Stimulated activated naive B cell treated with anti-CD40 and anti-IgM and Interleukin-4, amounts not matched to agents 10 μg/mL and 1 μg/mL and 100 μg/mL, for 72 hours (primary cell): Measurements from ENCODE around the gene ZNF512.

Experiments
- ATAC-seq, 2 donors: fragments of 150-1000 bp; cut with Tn5 transposase; replicated peaks; 2 replicates each; pipeline ENCODE4 v1.10.0; 2021; ENCODE audit warnings: moderate library complexity in 1 of 2
- DNase-seq: peaks from one replicate; pipeline ENCODE4 v3.0.0; 2021
- H3K27ac Mint-ChIP-seq: one replicate; pipeline ENCODE4 v1.8.0; 2022; ENCODE audit warnings: mild to moderate bottlenecking, mixed read lengths
- H3K27me3 Mint-ChIP-seq, 2 donors: one replicate each; pipeline ENCODE4 v1.8.0; 2022; ENCODE audit warnings: mixed read lengths in 2 of 2
- H3K36me3 Mint-ChIP-seq, 2 donors: one replicate each; pipeline ENCODE4 v1.8.0; 2022; ENCODE audit warnings: mixed read lengths in 2 of 2, mild to moderate bottlenecking in 1 of 2
- H3K4me1 Mint-ChIP-seq, 2 donors: one replicate each; pipeline ENCODE4 v1.8.0; 2022; ENCODE audit warnings: mixed read lengths in 2 of 2, mild to moderate bottlenecking in 1 of 2
- H3K4me3 Mint-ChIP-seq, 2 donors: one replicate each; pipeline ENCODE4 v1.8.0; 2022; ENCODE audit warnings: mild to moderate bottlenecking in 2 of 2, mixed read lengths in 2 of 2, moderate library complexity in 1 of 2
- H3K9me3 Mint-ChIP-seq, 2 donors: one replicate each; pipeline ENCODE4 v1.8.0; 2022; ENCODE audit warnings: mixed read lengths in 2 of 2, mild to moderate bottlenecking in 1 of 2

Gene ZNF512

GRCh38 chr2:27636766-27637165 is 53.9 kb downstream of the ZNF512 start:
- DNase-seq (no peak), ATAC-seq (no peak)
- Mint-ChIP-seq H3K9me3 (no peaks in the 10 kb centered on the region), H3K27ac (no peak overlapping the region), H3K36me3 (peaks cover 44 to 56% of the 10 kb centered on the region in 2 donors), H3K27me3 (no peaks in the 10 kb centered on the region), H3K4me1 (peaks cover 5 to 8% of the 10 kb centered on the region in 2 donors), H3K4me3 (no peak overlapping the region)

- Mint-ChIP-seq H3K4me1 (peaks cover 5% of the 10 kb centered on the region in 2 donors), H3K4me3 (no peak overlapping the region), H3K27ac (peak overlapping the region; percentile 16), H3K36me3 (peaks cover 39 to 49% of the 10 kb centered on the region in 2 donors), H3K27me3 (no peaks in the 10 kb centered on the region), H3K9me3 (no peaks in the 10 kb centered on the region)
- DNase-seq: no peak
- ATAC-seq: peak in 1 of 2 donors; percentile 52
These were observed 55.3 kb downstream of the ZNF512 start for GRCh38 chr2:27638037-27638637.

GRCh38 chr2:27638709-27639108 is 55.9 kb downstream of the ZNF512 start:
- no peak for DNase-seq
- H3K4me1 Mint-ChIP-seq: peaks cover 5% of the 10 kb centered on the region in 2 donors
- H3K9me3 Mint-ChIP-seq: no peaks in the 10 kb centered on the region
- H3K27me3 Mint-ChIP-seq: no peaks in the 10 kb centered on the region
- H3K27ac Mint-ChIP-seq: peak overlapping the region; percentile 15
- ATAC-seq: no peak
- no peak overlapping the region for H3K4me3 Mint-ChIP-seq
- peaks cover 39 to 46% of the 10 kb centered on the region in 2 donors for H3K36me3 Mint-ChIP-seq

GRCh38 chr2:27640722-27641245 is 57.9 kb downstream of the ZNF512 start:
- H3K27ac Mint-ChIP-seq: no peak overlapping the region
- no peak overlapping the region for H3K4me3 Mint-ChIP-seq
- H3K9me3 Mint-ChIP-seq: no peaks in the 10 kb centered on the region
- peaks cover 29 to 33% of the 10 kb centered on the region in 2 donors for H3K36me3 Mint-ChIP-seq
- H3K4me1 Mint-ChIP-seq: peaks cover 3 to 5% of the 10 kb centered on the region in 2 donors
- no peak for ATAC-seq
- no peaks in the 10 kb centered on the region for H3K27me3 Mint-ChIP-seq
- DNase-seq: no peak

- Mint-ChIP-seq H3K36me3 (peaks cover 24 to 31% of the 10 kb centered on the region in 2 donors), H3K27ac (no peak overlapping the region), H3K4me3 (no peak overlapping the region), H3K27me3 (no peaks in the 10 kb centered on the region), H3K4me1 (no peaks in the 10 kb centered on the region), H3K9me3 (no peaks in the 10 kb centered on the region)
- DNase-seq (no peak), ATAC-seq (no peak)
These were observed 62.4 kb downstream of the ZNF512 start for GRCh38 chr2:27645197-27645596.

GRCh38 chr2:27647289-27647688 is 64.4 kb downstream of the ZNF512 start:
- no peaks in the 10 kb centered on the region for H3K9me3 Mint-ChIP-seq
- ATAC-seq (no peak), DNase-seq (no peak)
- H3K36me3 Mint-ChIP-seq: peaks cover 20 to 31% of the 10 kb centered on the region in 2 donors
- no peaks in the 10 kb centered on the region for H3K4me1 Mint-ChIP-seq
- no peaks in the 10 kb centered on the region for H3K27me3 Mint-ChIP-seq
- no peak overlapping the region for H3K4me3 Mint-ChIP-seq
- no peak overlapping the region for H3K27ac Mint-ChIP-seq

GRCh38 chr2:27647737-27648136 is 64.9 kb downstream of the ZNF512 start:
- H3K27ac Mint-ChIP-seq: no peak overlapping the region
- peaks cover 20 to 32% of the 10 kb centered on the region in 2 donors for H3K36me3 Mint-ChIP-seq
- H3K27me3 Mint-ChIP-seq: no peaks in the 10 kb centered on the region
- H3K4me3 Mint-ChIP-seq: no peak overlapping the region
- H3K4me1 Mint-ChIP-seq: no peaks in the 10 kb centered on the region
- ATAC-seq (no peak), DNase-seq (no peak)
- H3K9me3 Mint-ChIP-seq: no peaks in the 10 kb centered on the region

DNA sequence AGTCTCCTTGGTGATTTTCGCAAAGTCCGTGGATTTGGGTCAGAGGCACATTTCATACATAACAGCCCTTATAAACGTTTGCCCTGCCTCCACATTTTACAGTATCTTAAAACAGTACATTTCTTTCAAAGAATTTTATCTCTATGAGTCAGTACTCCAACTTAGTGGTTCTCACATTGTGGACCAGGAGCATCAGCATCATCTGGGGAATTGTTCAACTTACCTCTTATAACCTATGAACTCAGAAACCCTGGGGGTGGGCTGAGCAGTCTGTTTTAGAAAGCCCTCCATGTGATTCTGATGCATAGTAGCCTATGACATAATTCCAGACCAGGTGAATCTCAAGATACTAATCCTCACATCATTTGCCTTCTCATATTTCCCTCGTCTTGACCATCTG is 68.2 kb downstream of the ZNF512 start:
- H3K27me3 Mint-ChIP-seq: no peaks in the 10 kb centered on the region
- DNase-seq (no peak), ATAC-seq (no peak)
- peaks cover 43 to 51% of the 10 kb centered on the region in 2 donors for H3K36me3 Mint-ChIP-seq
- H3K9me3 Mint-ChIP-seq: no peaks in the 10 kb centered on the region
- peaks cover 6 to 12% of the 10 kb centered on the region in 2 donors for H3K4me1 Mint-ChIP-seq
- no peak overlapping the region for H3K27ac Mint-ChIP-seq
- H3K4me3 Mint-ChIP-seq: no peak overlapping the region

DNA sequence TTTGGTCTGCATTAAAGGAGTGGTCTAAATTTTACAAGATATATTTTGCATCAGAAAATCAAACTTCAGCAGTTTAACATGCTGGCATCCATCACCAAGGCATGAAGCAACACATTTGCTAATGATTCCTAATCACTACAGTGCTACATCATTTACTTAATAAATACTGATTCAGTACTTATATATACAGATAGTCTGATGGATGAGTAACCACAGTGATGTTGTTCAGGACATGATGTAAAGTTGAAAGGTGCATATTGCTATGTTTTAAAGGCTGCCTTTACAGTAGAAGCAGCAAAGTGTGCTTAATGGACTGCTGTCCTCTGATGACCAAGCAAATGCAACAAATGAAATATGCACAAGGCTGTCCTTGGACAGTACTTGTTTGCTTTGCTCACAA is 69.5 kb downstream of the ZNF512 start:
- DNase-seq: no peak

DNA sequence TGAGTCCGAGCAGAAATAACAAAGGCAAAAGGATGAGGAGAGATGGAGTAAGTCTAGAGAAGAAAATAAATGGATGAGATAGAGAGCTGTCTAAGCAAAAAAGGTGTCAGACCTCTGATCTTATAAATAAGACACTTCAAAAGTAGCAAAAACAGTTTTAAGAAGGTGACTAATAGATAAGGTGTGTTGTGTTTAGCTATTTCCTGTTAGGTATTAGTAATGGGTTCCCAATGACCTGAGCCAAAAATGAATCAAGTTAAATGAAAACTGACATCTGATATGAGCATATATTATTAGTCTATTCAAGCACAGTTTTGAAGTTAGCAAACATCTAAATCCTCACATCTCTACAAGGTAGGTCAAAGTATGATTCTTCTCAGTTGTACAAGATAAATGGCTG is 69.9 kb downstream of the ZNF512 start:
- H3K36me3 Mint-ChIP-seq: peaks cover 44 to 55% of the 10 kb centered on the region in 2 donors
- H3K27ac Mint-ChIP-seq: no peak overlapping the region
- ATAC-seq: no peak

More for the DNA sequence above, 69.5 kb downstream of the ZNF512 start:
- Mint-ChIP-seq H3K27ac (no peak overlapping the region), H3K36me3 (peaks cover 48 to 58% of the 10 kb centered on the region in 2 donors), H3K4me3 (no peak overlapping the region), H3K9me3 (no peaks in the 10 kb centered on the region), H3K4me1 (peaks cover 6 to 12% of the 10 kb centered on the region in 2 donors), H3K27me3 (no peaks in the 10 kb centered on the region)
- ATAC-seq: no peak

GRCh38 chr2:27653397-27653796 is 70.6 kb downstream of the ZNF512 start:
- H3K4me1 Mint-ChIP-seq: peaks cover 6 to 12% of the 10 kb centered on the region in 2 donors
- no peak for ATAC-seq
- peaks cover 38 to 50% of the 10 kb centered on the region in 2 donors for H3K36me3 Mint-ChIP-seq
- peak overlapping the region; percentile 77 for H3K27ac Mint-ChIP-seq
- no peak overlapping the region for H3K4me3 Mint-ChIP-seq
- no peak for DNase-seq
- H3K27me3 Mint-ChIP-seq: no peaks in the 10 kb centered on the region
- H3K9me3 Mint-ChIP-seq: no peaks in the 10 kb centered on the region

More for the DNA sequence above, 69.9 kb downstream of the ZNF512 start:
- no peak overlapping the region for H3K4me3 Mint-ChIP-seq
- H3K9me3 Mint-ChIP-seq: no peaks in the 10 kb centered on the region
- peaks cover 6 to 12% of the 10 kb centered on the region in 2 donors for H3K4me1 Mint-ChIP-seq
- DNase-seq: no peak
- no peaks in the 10 kb centered on the region for H3K27me3 Mint-ChIP-seq

- H3K27ac Mint-ChIP-seq: no peak overlapping the region
- peaks cover 42 to 47% of the 10 kb centered on the region in 2 donors for H3K36me3 Mint-ChIP-seq
- DNase-seq: no peak
- no peaks in the 10 kb centered on the region for H3K27me3 Mint-ChIP-seq
- no peak for ATAC-seq
- peaks cover 9 to 12% of the 10 kb centered on the region in 2 donors for H3K4me1 Mint-ChIP-seq
- H3K4me3 Mint-ChIP-seq: no peak overlapping the region
- H3K9me3 Mint-ChIP-seq: no peaks in the 10 kb centered on the region
These were observed 72.5 kb downstream of the ZNF512 start for GRCh38 chr2:27655155-27655951.

DNA sequence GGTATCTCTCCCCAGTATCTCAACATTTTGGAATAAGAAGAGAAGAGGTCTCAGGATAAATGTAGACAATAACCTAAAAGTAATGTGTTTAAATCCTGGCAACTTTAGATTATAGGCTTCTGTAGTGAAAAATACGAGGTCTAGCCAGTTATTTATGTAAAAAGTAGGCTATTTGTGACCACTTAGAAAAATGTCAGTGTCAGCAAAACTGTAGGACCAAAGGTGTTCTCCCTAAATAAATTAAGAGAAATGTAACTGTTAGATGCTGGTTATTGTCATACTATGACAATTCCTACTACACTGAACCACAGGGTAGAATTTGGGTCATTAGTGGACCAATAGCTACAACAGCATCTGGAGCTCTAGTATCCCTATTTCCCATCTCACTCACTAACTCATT is 78.5 kb downstream of the ZNF512 start:
- Mint-ChIP-seq H3K36me3 (peaks cover 27 to 30% of the 10 kb centered on the region in 2 donors), H3K27me3 (no peaks in the 10 kb centered on the region)

GRCh38 chr2:27663285-27664153 is 80.7 kb downstream of the ZNF512 start, which contains the start of the genes SLC4A1AP and SUPT7L:
Gene SLC4A1AP, plus strand, starts transcription at chr2:27663889. Its CDS starts 26 bp downstream, at chr2:27663915.
Gene SUPT7L, minus strand, starts transcription at chr2:27663614. Its CDS starts 1,422 bp downstream, at chr2:27662192.
- H3K9me3 Mint-ChIP-seq: no peaks in the 10 kb centered on the region
- peak; percentile 69 for DNase-seq
- peak; percentile 93 for ATAC-seq
- H3K4me3 Mint-ChIP-seq: peak within 1 kb of the TSS; percentile 99 to 100
- H3K27me3 Mint-ChIP-seq: no peaks in the 10 kb centered on the region
- H3K36me3 Mint-ChIP-seq: peaks cover 26 to 33% of the 10 kb centered on the region in 2 donors
- peaks cover 19 to 44% of the 10 kb centered on the region in 2 donors for H3K4me1 Mint-ChIP-seq
- peak within 1 kb of the TSS; percentile 99 for H3K27ac Mint-ChIP-seq

More for the DNA sequence above, 78.5 kb downstream of the ZNF512 start:
- no peak for ATAC-seq
- Mint-ChIP-seq H3K4me1 (peaks cover 16 to 38% of the 10 kb centered on the region in 2 donors), H3K4me3 (peak overlapping the region in 1 of 2 donors; percentile 32), H3K9me3 (no peaks in the 10 kb centered on the region), H3K27ac (no peak overlapping the region)
- DNase-seq: no peak
